Ovary (tissue), 9 donors: ENCODE measurements around the gene HS6ST3. TPM values are rescaled to one million over a fixed set of nuclear protein-coding genes. Genes with fewer than 3 reads are reported as not detected.

ENCODE experiments used
- DNase-seq, 5 donors: peaks; one replicate each; pipeline ENCODE4 v3.0.0-alpha.2; 2019 to 2020
- H3K27ac ChIP-seq, 2 donors: fragments of 200-600 bp; one replicate each; pipeline versions ENCODE4 v1.5.1 to v1.8.0; 2019 to 2022
- H3K27me3 ChIP-seq: fragments of 200-600 bp; one replicate; pipeline ENCODE4 v1.8.0; 2022
- H3K36me3 ChIP-seq: fragments of 200-600 bp; sonication (generic); one replicate; pipeline ENCODE4 v1.5.1; 2019
- H3K4me1 ChIP-seq: one replicate; pipeline ENCODE4 v1.8.1; 2013; ENCODE audit warnings: mild to moderate bottlenecking, moderate library complexity; ENCODE audit not compliant: insufficient read depth
- H3K4me3 ChIP-seq: fragments of 200-600 bp; sonication (generic); one replicate; pipeline ENCODE4 v1.5.1; 2017
- H3K9me3 ChIP-seq, 2 donors: fragments of 200-600 bp in 1 of 2; sonication (generic) in 1 of 2; one replicate each; pipeline versions ENCODE4 v1.5.1 to v1.8.1; 2013 to 2019; ENCODE audit warnings: mild to moderate bottlenecking in 1 of 2, moderate library complexity in 1 of 2
- EP300 ChIP-seq: sonication (generic); formaldehyde crosslinking; IDR thresholded peaks from one replicate; pipeline ENCODE4 v1.6.1; 2017; ENCODE audit warnings: antibody characterized with exemption
- POLR2A ChIP-seq: fragments of 450-650 bp; IDR thresholded peaks from one replicate; pipeline ENCODE4 v1.6.1; 2017; ENCODE audit warnings: antibody characterized with exemption, mild to moderate bottlenecking, moderate library complexity
- WGBS, 3 donors: extraction: QIAGEN DNeasy Blood & Tissue Kit in 1 of 3; methylation state at CpG; one replicate each; pipeline versions ENCODE4 v1.1.5 to v1.1.7; 2013 to 2017; 5-methylcytosine and 5-hydroxymethylcytosine counted together
- intact Hi-C, 4 donors: fragments of 100-400 bp; cut with DNase I; formaldehyde crosslinking; loops; one replicate each; pipeline versions ENCODE4 v1.11.0 to v1.15.1; 2022 to 2023
- polyA plus RNA-seq, 2 donors: library from polyadenylated mRNA; stranded (reverse); fragments of 200-250 nt in 1 of 2; fragments of 350-450 nt in 1 of 2; fragmentation: Illumina TruSeq in 1 of 2; extraction: RNeasy Lipid Tissue Mini Kit (QIAGEN cat#74804) in 1 of 2; gene quantifications; one replicate each; pipeline ENCODE4 v1.2.3, GENCODE V29; 2013 to 2014
- total RNA-seq, 7 donors: library from RNA; depleted of rRNA in 2 of 7; stranded (reverse); fragments of >200 nt in 2 of 7; fragmentation: NEBNext Ultra II Directional in 3 of 7; extraction: Animal tissue kit (Norgen Biotek cat#: 25700) in 3 of 7; gene quantifications; one replicate each; pipeline versions ENCODE4 v1.1.0 to v1.2.4, GENCODE V29; 2016 to 2023
- TF ChIP-seq, protein P1 (sequence below), 3 donors: fragments of 450-650 bp in 2 of 3; fragments of 200-600 bp in 1 of 3; IDR thresholded peaks; one replicate each; pipeline versions ENCODE4 v1.5.1 to v1.8.0; 2016 to 2022; ENCODE audit warnings: antibody characterized with exemption in 3 of 3, mild to moderate bottlenecking in 1 of 3
- donor health status: DM: no; HTN: no; CAD: no; lungs with moderate emphysema.
- donor health status: DM: no; HTN: no; CAD: no.
- donor health status: Bipolar disorder and iron deficiency.
- donor health status: DM: yes; HTN: yes; CAD: no.
- donor health status: DM: no; HTN: no; CAD: no.
- donor health status: DM: yes; HTN: yes; CAD: no.

HS6ST3 gene
- total and polyA plus RNA-seq, 9 donors = 0.05 to 0.46 (median 0.19) TPM; not detected in 3

GRCh38 chr13:96388598-96388997 lies 298.7 kb downstream of the HS6ST3 start:
- no peaks in the 10 kb centered on the region for H3K9me3 ChIP-seq
- H3K4me3 ChIP-seq = no peak overlapping the region
- no peaks in the 10 kb centered on the region for H3K27me3 ChIP-seq
- 35 to 51% (median 48%) methylated on average over 2 of the region's 2 CpGs for WGBS, 3 donors
- H3K27ac ChIP-seq = no peak overlapping the region
- no peak for DNase-seq
- intact Hi-C loops = no loop called here
- no peaks in the 10 kb centered on the region for H3K36me3 ChIP-seq
- no peak for TF ChIP-seq EP300
- TF ChIP-seq, protein P1, sequence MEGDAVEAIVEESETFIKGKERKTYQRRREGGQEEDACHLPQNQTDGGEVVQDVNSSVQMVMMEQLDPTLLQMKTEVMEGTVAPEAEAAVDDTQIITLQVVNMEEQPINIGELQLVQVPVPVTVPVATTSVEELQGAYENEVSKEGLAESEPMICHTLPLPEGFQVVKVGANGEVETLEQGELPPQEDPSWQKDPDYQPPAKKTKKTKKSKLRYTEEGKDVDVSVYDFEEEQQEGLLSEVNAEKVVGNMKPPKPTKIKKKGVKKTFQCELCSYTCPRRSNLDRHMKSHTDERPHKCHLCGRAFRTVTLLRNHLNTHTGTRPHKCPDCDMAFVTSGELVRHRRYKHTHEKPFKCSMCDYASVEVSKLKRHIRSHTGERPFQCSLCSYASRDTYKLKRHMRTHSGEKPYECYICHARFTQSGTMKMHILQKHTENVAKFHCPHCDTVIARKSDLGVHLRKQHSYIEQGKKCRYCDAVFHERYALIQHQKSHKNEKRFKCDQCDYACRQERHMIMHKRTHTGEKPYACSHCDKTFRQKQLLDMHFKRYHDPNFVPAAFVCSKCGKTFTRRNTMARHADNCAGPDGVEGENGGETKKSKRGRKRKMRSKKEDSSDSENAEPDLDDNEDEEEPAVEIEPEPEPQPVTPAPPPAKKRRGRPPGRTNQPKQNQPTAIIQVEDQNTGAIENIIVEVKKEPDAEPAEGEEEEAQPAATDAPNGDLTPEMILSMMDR (IDR thresholded peaks at IDR 0.05) = no peak
- TF ChIP-seq POLR2A = no peak
- H3K4me1 ChIP-seq = no peaks in the 10 kb centered on the region

DNA sequence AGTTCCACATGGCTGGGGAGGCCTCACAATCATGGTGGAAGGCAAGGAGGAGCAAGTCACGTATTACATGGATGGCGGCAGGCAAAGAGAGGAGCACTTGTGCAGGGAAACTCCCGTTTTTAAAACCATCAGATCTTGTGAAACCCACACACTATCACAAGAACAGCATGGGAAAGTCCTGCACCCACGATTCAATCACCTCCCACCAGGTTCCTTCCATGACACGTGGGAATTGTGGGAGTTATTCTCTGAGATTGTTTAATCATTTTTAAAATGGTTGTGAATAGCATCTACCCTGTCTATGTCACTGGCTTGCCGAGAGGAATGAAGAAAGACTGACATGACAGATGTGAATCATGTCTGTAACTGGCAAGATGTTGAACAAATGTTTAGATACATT lies 301.7 kb downstream of the HS6ST3 start:
- WGBS, 3 donors = 80 to 83% (median 82%) methylated on average over 6 of the region's 6 CpGs
- no peak for DNase-seq
- TF ChIP-seq EP300 = no peak
- TF ChIP-seq, protein P1 (IDR thresholded peaks at IDR 0.05) = no peak
- no peak for TF ChIP-seq POLR2A
- H3K4me3 ChIP-seq = no peak overlapping the region
- H3K4me1 ChIP-seq = no peaks in the 10 kb centered on the region
- intact Hi-C loops = no loop called here
- no peaks in the 10 kb centered on the region for H3K36me3 ChIP-seq
- no peak overlapping the region for H3K27ac ChIP-seq
- no peaks in the 10 kb centered on the region for H3K27me3 ChIP-seq
- no peaks in the 10 kb centered on the region for H3K9me3 ChIP-seq

DNA sequence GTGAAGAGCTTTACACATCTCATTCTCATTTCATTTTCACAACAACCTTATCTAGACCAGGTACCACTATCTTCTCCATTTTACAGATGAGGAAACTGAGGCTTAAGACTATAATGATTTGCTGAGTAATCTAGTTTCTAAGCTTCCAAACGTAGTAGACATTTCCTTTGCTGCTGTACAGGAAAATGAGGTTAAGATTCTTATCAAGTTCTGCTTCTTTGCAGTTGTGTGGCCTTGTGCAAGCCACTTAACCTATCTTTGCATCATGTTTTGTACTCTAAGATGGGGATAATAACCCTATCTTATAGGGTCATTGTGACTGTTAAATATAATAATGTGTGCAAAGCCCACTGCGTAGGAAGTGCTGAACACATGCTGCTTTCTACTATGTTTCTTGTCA lies 307.9 kb downstream of the HS6ST3 start:
- H3K9me3 ChIP-seq = no peaks in the 10 kb centered on the region
- no peak overlapping the region for H3K27ac ChIP-seq
- 52 to 65% (median 55%) methylated on average over 2 of the region's 2 CpGs for WGBS, 3 donors
- intact Hi-C loops = no loop called here
- DNase-seq = no peak
- no peaks in the 10 kb centered on the region for H3K27me3 ChIP-seq
- no peaks in the 10 kb centered on the region for H3K4me1 ChIP-seq
- no peak for TF ChIP-seq EP300
- TF ChIP-seq POLR2A = no peak
- TF ChIP-seq, protein P1 (IDR thresholded peaks at IDR 0.05) = no peak
- no peak overlapping the region for H3K4me3 ChIP-seq
- H3K36me3 ChIP-seq = no peaks in the 10 kb centered on the region

DNA sequence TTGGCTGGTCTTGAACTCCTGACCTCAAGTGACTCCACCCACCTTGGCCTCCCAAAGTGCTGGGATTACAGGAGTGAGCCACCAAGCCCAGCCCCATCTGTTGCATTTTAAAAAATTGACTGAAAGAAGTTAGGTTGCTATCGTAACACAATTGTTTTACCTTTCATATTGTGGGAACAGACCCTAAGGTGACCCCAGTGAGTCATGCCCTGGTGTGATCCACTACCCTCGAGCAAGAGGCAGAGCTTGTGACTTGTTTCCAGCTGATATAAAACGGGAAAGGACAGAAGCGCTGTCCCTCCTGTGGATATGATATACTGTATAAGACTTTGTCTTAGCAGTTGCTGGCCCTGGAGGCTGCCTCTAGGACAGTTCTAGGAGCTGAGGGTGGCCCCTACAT lies 308.6 kb downstream of the HS6ST3 start:
- DNase-seq = no peak
- H3K27ac ChIP-seq = no peak overlapping the region
- intact Hi-C loops = no loop called here
- no peaks in the 10 kb centered on the region for H3K9me3 ChIP-seq
- no peak overlapping the region for H3K4me3 ChIP-seq
- 63 to 79% (median 64%) methylated on average over 4 of the region's 4 CpGs for WGBS, 3 donors
- H3K4me1 ChIP-seq = no peaks in the 10 kb centered on the region
- TF ChIP-seq, protein P1 (IDR thresholded peaks at IDR 0.05) = no peak
- TF ChIP-seq POLR2A (no peak), EP300 (no peak)
- no peaks in the 10 kb centered on the region for H3K27me3 ChIP-seq
- no peaks in the 10 kb centered on the region for H3K36me3 ChIP-seq
